Tibial nerve (tissue), 4 donors: Measurements from ENCODE around the gene ASB3.

ENCODE experiments used
- EP300 ChIP-seq, 2 donors: sonication (generic); formaldehyde crosslinking; IDR thresholded peaks; one replicate each; pipeline ENCODE4 v1.6.1; 2017; ENCODE audit warnings: antibody characterized with exemption in 2 of 2, mild to moderate bottlenecking in 1 of 2
- POLR2A ChIP-seq, 2 donors: fragments of 450-650 bp; IDR thresholded peaks; one replicate each; pipeline ENCODE4 v1.6.1; 2017; ENCODE audit warnings: antibody characterized with exemption in 2 of 2, mild to moderate bottlenecking in 2 of 2, moderate library complexity in 2 of 2
- TF ChIP-seq, protein P1 (sequence below), 5 experiments: fragments of 200-600 bp in 3 of 5; fragments of 450-650 bp in 2 of 5; sonication (generic) in 3 of 5; IDR thresholded peaks; one replicate each; pipeline ENCODE4 v1.5.1; 2016 to 2019; ENCODE audit warnings: antibody characterized with exemption in 5 of 5, mild to moderate bottlenecking in 3 of 5, moderate library complexity in 2 of 5

DNA sequence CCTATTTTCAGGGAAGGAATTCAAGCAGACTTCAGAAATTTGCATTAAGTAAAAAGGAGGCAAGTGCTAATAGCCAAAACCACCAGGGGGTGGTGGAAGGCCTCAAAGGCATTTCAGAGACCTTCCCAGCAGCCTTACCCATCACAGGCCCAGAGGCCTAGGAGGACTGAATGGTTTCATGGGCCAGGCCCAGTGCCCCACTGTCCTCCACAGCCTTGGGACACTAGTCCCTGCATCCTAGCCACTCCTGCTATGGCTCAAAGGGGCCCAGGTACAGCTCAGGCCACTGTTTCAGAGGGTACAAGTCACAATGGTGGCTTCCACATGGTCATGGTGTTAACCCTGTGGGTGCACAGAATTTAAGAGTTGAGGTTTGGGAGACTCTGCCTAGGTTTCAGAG lies 77.8 kb downstream of the ASB3 start:
- TF ChIP-seq, protein P1, sequence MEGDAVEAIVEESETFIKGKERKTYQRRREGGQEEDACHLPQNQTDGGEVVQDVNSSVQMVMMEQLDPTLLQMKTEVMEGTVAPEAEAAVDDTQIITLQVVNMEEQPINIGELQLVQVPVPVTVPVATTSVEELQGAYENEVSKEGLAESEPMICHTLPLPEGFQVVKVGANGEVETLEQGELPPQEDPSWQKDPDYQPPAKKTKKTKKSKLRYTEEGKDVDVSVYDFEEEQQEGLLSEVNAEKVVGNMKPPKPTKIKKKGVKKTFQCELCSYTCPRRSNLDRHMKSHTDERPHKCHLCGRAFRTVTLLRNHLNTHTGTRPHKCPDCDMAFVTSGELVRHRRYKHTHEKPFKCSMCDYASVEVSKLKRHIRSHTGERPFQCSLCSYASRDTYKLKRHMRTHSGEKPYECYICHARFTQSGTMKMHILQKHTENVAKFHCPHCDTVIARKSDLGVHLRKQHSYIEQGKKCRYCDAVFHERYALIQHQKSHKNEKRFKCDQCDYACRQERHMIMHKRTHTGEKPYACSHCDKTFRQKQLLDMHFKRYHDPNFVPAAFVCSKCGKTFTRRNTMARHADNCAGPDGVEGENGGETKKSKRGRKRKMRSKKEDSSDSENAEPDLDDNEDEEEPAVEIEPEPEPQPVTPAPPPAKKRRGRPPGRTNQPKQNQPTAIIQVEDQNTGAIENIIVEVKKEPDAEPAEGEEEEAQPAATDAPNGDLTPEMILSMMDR (IDR thresholded peaks at IDR 0.05): no peak
- TF ChIP-seq POLR2A (IDR thresholded peaks at IDR 0.05) (no peak), EP300 (IDR thresholded peaks at IDR 0.05) (no peak)
